Liver (tissue), 3 donors: ENCODE results near the gene UXS1.

Source experiments
- CTCF ChIP-seq: fragments of 150-350 bp; IDR thresholded peaks from 2 replicates; pipeline ENCODE4 v1.5.1; 2017; ENCODE audit warnings: improper control_type of control experiment, low read depth, low read length; ENCODE audit not compliant: missing input control
- FOXA1 ChIP-seq: IDR thresholded peaks from 2 replicates; pipeline ENCODE4 v1.6.1; 2016; ENCODE audit warnings: antibody characterized with exemption
- GABPA ChIP-seq, 2 donors: IDR thresholded peaks in 1 of 2; conservative IDR thresholded peaks in 1 of 2; 2 replicates each; pipeline ENCODE4 v1.6.1; 2016; ENCODE audit warnings: antibody characterized with exemption in 2 of 2, mild to moderate bottlenecking in 1 of 2, moderate library complexity in 1 of 2
- JUND ChIP-seq, 2 donors: IDR thresholded peaks; 2 replicates each; pipeline ENCODE4 v1.6.1; 2016; ENCODE audit warnings: antibody characterized with exemption in 2 of 2
- MAX ChIP-seq: IDR thresholded peaks from 2 replicates; pipeline ENCODE4 v1.6.1; 2016; ENCODE audit warnings: antibody characterized with exemption
- REST ChIP-seq: IDR thresholded peaks from 2 replicates; pipeline ENCODE4 v1.6.1; 2016; ENCODE audit warnings: antibody characterized with exemption, mild to moderate bottlenecking
- RXRA ChIP-seq, 2 donors: IDR thresholded peaks; 2 replicates each; pipeline ENCODE4 v1.6.1; 2017 to 2018; ENCODE audit warnings: antibody characterized with exemption in 2 of 2, mild to moderate bottlenecking in 1 of 2
- SP1 ChIP-seq: IDR thresholded peaks from 2 replicates; pipeline ENCODE4 v1.6.1; 2018; ENCODE audit warnings: antibody characterized with exemption, mild to moderate bottlenecking
- donor health status: healthy.
- donor health status: healthy.

- TF ChIP-seq CTCF (no peak), SP1 (no peak), MAX (no peak), RXRA (IDR thresholded peaks at IDR 0.05) (no peak), GABPA (IDR thresholded peaks at IDR 0.05 in 1 of 2, conservative IDR thresholded peaks at IDR 0.05 in 1 of 2) (no peak), FOXA1 (no peak), JUND (IDR thresholded peaks at IDR 0.05) (no peak), REST (no peak)
These were observed 25.4 kb downstream of the UXS1 start for GRCh38 chr2:106168657-106169056.
